ENCODE results near the gene CUBN.

The CUBN gene

GRCh38 chr10:16966991-16967865, 162.4 kb downstream of the CUBN start:
- Histone ChIP-seq H3K4me1 (ENCODE audit: control insufficient read depth, insufficient read depth, low read length, unreplicated experiment) (peaks cover 38% of the 10 kb centered on the region), H3K27ac (ENCODE audit: low read depth, low read length) (peak overlapping the region; percentile 89), H2AFZ (ENCODE audit: low read length, unreplicated experiment) (peak overlapping the region; percentile 11), H3K4me3 (ENCODE audit: low read depth, low read length) (peak overlapping the region; percentile 45; the same call in 1 of the 2 replicates), H3K36me3 (ENCODE audit: insufficient read depth, low read length) (no peaks in the 10 kb centered on the region), H3K79me2 (ENCODE audit: control insufficient read depth, insufficient read depth, low read length, unreplicated experiment) (no peaks in the 10 kb centered on the region), H3K27me3 (ENCODE audit: insufficient read depth, low read length) (no peaks in the 10 kb centered on the region)

- Histone ChIP-seq H3K27me3 (ENCODE audit: insufficient read depth, low read length) (no peaks in the 10 kb centered on the region), H3K4me1 (ENCODE audit: control insufficient read depth, insufficient read depth, low read length, unreplicated experiment) (peaks cover 38% of the 10 kb centered on the region), H3K4me3 (ENCODE audit: low read depth, low read length) (0 out of 2 replicates have a peak overlapping the region, but pooled peaks have one; percentile 45), H3K79me2 (ENCODE audit: control insufficient read depth, insufficient read depth, low read length, unreplicated experiment) (no peaks in the 10 kb centered on the region), H3K36me3 (ENCODE audit: insufficient read depth, low read length) (no peaks in the 10 kb centered on the region), H3K27ac (ENCODE audit: low read depth, low read length) (peak overlapping the region; percentile 89), H2AFZ (ENCODE audit: low read length, unreplicated experiment) (no peak overlapping the region)
Observed at GRCh38 chr10:16965740-16966447, 163.7 kb downstream of the CUBN start.

- Histone ChIP-seq H3K27me3 (ENCODE audit: insufficient read depth, low read length) (no peaks in the 10 kb centered on the region), H3K27ac (ENCODE audit: low read depth, low read length) (peak overlapping the region; percentile 56; the same call in 1 of the 2 replicates), H3K36me3 (ENCODE audit: insufficient read depth, low read length) (no peaks in the 10 kb centered on the region), H3K79me2 (ENCODE audit: control insufficient read depth, insufficient read depth, low read length, unreplicated experiment) (no peaks in the 10 kb centered on the region), H3K4me3 (ENCODE audit: low read depth, low read length) (no peak overlapping the region), H3K4me1 (ENCODE audit: control insufficient read depth, insufficient read depth, low read length, unreplicated experiment) (peaks cover 38% of the 10 kb centered on the region), H2AFZ (ENCODE audit: low read length, unreplicated experiment) (no peak overlapping the region)
Observed at GRCh38 chr10:16965344-16965616, 164.3 kb downstream of the CUBN start.

- Histone ChIP-seq H2AFZ (ENCODE audit: low read length, unreplicated experiment) (no peak overlapping the region), H3K79me2 (ENCODE audit: control insufficient read depth, insufficient read depth, low read length, unreplicated experiment) (no peaks in the 10 kb centered on the region), H3K27ac (ENCODE audit: low read depth, low read length) (no peak overlapping the region), H3K4me1 (ENCODE audit: control insufficient read depth, insufficient read depth, low read length, unreplicated experiment) (peaks cover 38% of the 10 kb centered on the region), H3K27me3 (ENCODE audit: insufficient read depth, low read length) (no peaks in the 10 kb centered on the region), H3K4me3 (ENCODE audit: low read depth, low read length) (no peak overlapping the region), H3K36me3 (ENCODE audit: insufficient read depth, low read length) (no peaks in the 10 kb centered on the region)
Observed at GRCh38 chr10:16964576-16965343, 164.9 kb downstream of the CUBN start.

GRCh38 chr10:16960551-16960950, 169.1 kb downstream of the CUBN start:
- Histone ChIP-seq H3K4me1 (ENCODE audit: control insufficient read depth, insufficient read depth, low read length, unreplicated experiment) (peaks cover under 1% of the 10 kb centered on the region), H3K27ac (ENCODE audit: low read depth, low read length) (no peak overlapping the region), H3K4me3 (ENCODE audit: low read depth, low read length) (no peak overlapping the region), H3K27me3 (ENCODE audit: insufficient read depth, low read length) (no peaks in the 10 kb centered on the region), H3K79me2 (ENCODE audit: control insufficient read depth, insufficient read depth, low read length, unreplicated experiment) (no peaks in the 10 kb centered on the region), H2AFZ (ENCODE audit: low read length, unreplicated experiment) (no peak overlapping the region), H3K36me3 (ENCODE audit: insufficient read depth, low read length) (no peaks in the 10 kb centered on the region)

GRCh38 chr10:16957038-16957437, 172.6 kb downstream of the CUBN start:
- H3K36me3 ChIP-seq (ENCODE audit: insufficient read depth, low read length) = no peaks in the 10 kb centered on the region
- H3K79me2 ChIP-seq (ENCODE audit: control insufficient read depth, insufficient read depth, low read length, unreplicated experiment) = no peaks in the 10 kb centered on the region

GRCh38 chr10:16954280-16955030, 175.2 kb downstream of the CUBN start:
- Histone ChIP-seq H2AFZ (ENCODE audit: low read length, unreplicated experiment) (no peak overlapping the region), H3K27me3 (ENCODE audit: insufficient read depth, low read length) (no peaks in the 10 kb centered on the region), H3K4me3 (ENCODE audit: low read depth, low read length) (no peak overlapping the region), H3K27ac (ENCODE audit: low read depth, low read length) (no peak overlapping the region), H3K79me2 (ENCODE audit: control insufficient read depth, insufficient read depth, low read length, unreplicated experiment) (no peaks in the 10 kb centered on the region), H3K4me1 (ENCODE audit: control insufficient read depth, insufficient read depth, low read length, unreplicated experiment) (peaks cover 12% of the 10 kb centered on the region), H3K36me3 (ENCODE audit: insufficient read depth, low read length) (no peaks in the 10 kb centered on the region)

More at GRCh38 chr10:16957038-16957437, 172.6 kb downstream of the CUBN start:
- no peak overlapping the region for H2AFZ ChIP-seq (ENCODE audit: low read length, unreplicated experiment)
- no peak overlapping the region for H3K27ac ChIP-seq (ENCODE audit: low read depth, low read length)
- H3K4me1 ChIP-seq (ENCODE audit: control insufficient read depth, insufficient read depth, low read length, unreplicated experiment) = no peaks in the 10 kb centered on the region
- no peaks in the 10 kb centered on the region for H3K27me3 ChIP-seq (ENCODE audit: insufficient read depth, low read length)
- no peak overlapping the region for H3K4me3 ChIP-seq (ENCODE audit: low read depth, low read length)

GRCh38 chr10:16953270-16953669, 176.3 kb downstream of the CUBN start:
- Histone ChIP-seq H3K36me3 (ENCODE audit: insufficient read depth, low read length) (no peaks in the 10 kb centered on the region), H3K27me3 (ENCODE audit: insufficient read depth, low read length) (no peaks in the 10 kb centered on the region), H3K27ac (ENCODE audit: low read depth, low read length) (no peak overlapping the region), H3K4me1 (ENCODE audit: control insufficient read depth, insufficient read depth, low read length, unreplicated experiment) (peaks cover 12% of the 10 kb centered on the region), H3K4me3 (ENCODE audit: low read depth, low read length) (no peak overlapping the region), H2AFZ (ENCODE audit: low read length, unreplicated experiment) (no peak overlapping the region), H3K79me2 (ENCODE audit: control insufficient read depth, insufficient read depth, low read length, unreplicated experiment) (no peaks in the 10 kb centered on the region)

GRCh38 chr10:16952610-16953009, 177.0 kb downstream of the CUBN start:
- H3K36me3 ChIP-seq (ENCODE audit: insufficient read depth, low read length) = no peaks in the 10 kb centered on the region
- H3K27me3 ChIP-seq (ENCODE audit: insufficient read depth, low read length) = no peaks in the 10 kb centered on the region
- no peak overlapping the region for H3K4me3 ChIP-seq (ENCODE audit: low read depth, low read length)
- peaks cover 12% of the 10 kb centered on the region for H3K4me1 ChIP-seq (ENCODE audit: control insufficient read depth, insufficient read depth, low read length, unreplicated experiment)
- H3K79me2 ChIP-seq (ENCODE audit: control insufficient read depth, insufficient read depth, low read length, unreplicated experiment) = no peaks in the 10 kb centered on the region
- peak overlapping the region; percentile 3 for H2AFZ ChIP-seq (ENCODE audit: low read length, unreplicated experiment)
- H3K27ac ChIP-seq (ENCODE audit: low read depth, low read length) = no peak overlapping the region

- Histone ChIP-seq H3K4me1 (ENCODE audit: control insufficient read depth, insufficient read depth, low read length, unreplicated experiment) (peaks cover 12% of the 10 kb centered on the region), H3K79me2 (ENCODE audit: control insufficient read depth, insufficient read depth, low read length, unreplicated experiment) (no peaks in the 10 kb centered on the region), H3K36me3 (ENCODE audit: insufficient read depth, low read length) (no peaks in the 10 kb centered on the region), H3K27me3 (ENCODE audit: insufficient read depth, low read length) (no peaks in the 10 kb centered on the region), H3K4me3 (ENCODE audit: low read depth, low read length) (no peak overlapping the region), H3K27ac (ENCODE audit: low read depth, low read length) (no peak overlapping the region), H2AFZ (ENCODE audit: low read length, unreplicated experiment) (peak overlapping the region; percentile 3)
Observed at GRCh38 chr10:16952080-16952479, 177.5 kb downstream of the CUBN start.

Data from ACC112 (cell line).